Thyroid gland (tissue), 4 donors: ENCODE data around the gene NRG3. TPM values are rescaled to one million over a fixed set of nuclear protein-coding genes. Genes with fewer than 3 reads are reported as not detected.
"Not testable (repeated sequence)": the region's sequence is repeated elsewhere in the genome, so short reads cannot be mapped to it uniquely, and the experiment has no call there.

Experiments
- DNase-seq, 2 donors: peaks; one replicate each; pipeline ENCODE4 v3.0.0-alpha.2; 2019
- H3K27ac ChIP-seq, 3 donors: fragments of 200-600 bp; sonication (generic); 1 replicate in 2 of 3; 2 replicates in 1 of 3; pipeline ENCODE4 v1.5.1; 2016 to 2019; ENCODE audit warnings: mild to moderate bottlenecking in 1 of 3, moderate library complexity in 1 of 3
- H3K27me3 ChIP-seq: fragments of 200-600 bp; sonication (generic); one replicate; pipeline ENCODE4 v1.5.1; 2019
- H3K36me3 ChIP-seq, 2 donors: fragments of 200-600 bp; sonication (generic); one replicate each; pipeline ENCODE4 v1.5.1; 2016 to 2019
- H3K4me1 ChIP-seq, 2 donors: fragments of 200-600 bp; sonication (generic); one replicate each; pipeline ENCODE4 v1.5.1; 2017 to 2019
- H3K4me3 ChIP-seq, 3 donors: fragments of 200-600 bp; sonication (generic); replicated peaks in 1 of 3; 1 replicate in 2 of 3; 2 replicates in 1 of 3; pipeline ENCODE4 v1.5.1; 2016; ENCODE audit warnings: mild to moderate bottlenecking in 1 of 3
- H3K9me3 ChIP-seq: fragments of 200-600 bp; sonication (generic); one replicate; pipeline ENCODE4 v1.5.1; 2017
- POLR2A ChIP-seq, 2 donors: fragments of 450-650 bp; IDR thresholded peaks; one replicate each; pipeline ENCODE4 v1.6.1; 2017; ENCODE audit warnings: antibody characterized with exemption in 2 of 2, mild to moderate bottlenecking in 2 of 2, moderate library complexity in 1 of 2
- WGBS, 2 donors: methylation state at CpG; one replicate each; pipeline ENCODE4 v1.1.5; 2017; 5-methylcytosine and 5-hydroxymethylcytosine counted together
- intact Hi-C: fragments of 100-400 bp; cut with DNase I; formaldehyde crosslinking; loops from one replicate; pipeline ENCODE4 v1.15.1; 2023
- total RNA-seq, 4 donors: library from RNA; depleted of rRNA; stranded (reverse); fragments of >200 nt; gene quantifications; one replicate each; pipeline ENCODE4 v1.2.3, GENCODE V29; 2016
- TF ChIP-seq, protein P1 (sequence below), 6 experiments: fragments of 200-600 bp in 3 of 6; fragments of 450-650 bp in 3 of 6; sonication (generic) in 3 of 6; IDR thresholded peaks; one replicate each; pipeline ENCODE4 v1.5.1; 2016 to 2019; ENCODE audit warnings: antibody characterized with exemption in 6 of 6, mild to moderate bottlenecking in 2 of 6, inconsistent platforms in 1 of 6, moderate library complexity in 1 of 6

The NRG3 gene
- total RNA-seq, 4 donors from 2014 or later = 0.67 to 1.8 (median 1.3) TPM

DNA sequence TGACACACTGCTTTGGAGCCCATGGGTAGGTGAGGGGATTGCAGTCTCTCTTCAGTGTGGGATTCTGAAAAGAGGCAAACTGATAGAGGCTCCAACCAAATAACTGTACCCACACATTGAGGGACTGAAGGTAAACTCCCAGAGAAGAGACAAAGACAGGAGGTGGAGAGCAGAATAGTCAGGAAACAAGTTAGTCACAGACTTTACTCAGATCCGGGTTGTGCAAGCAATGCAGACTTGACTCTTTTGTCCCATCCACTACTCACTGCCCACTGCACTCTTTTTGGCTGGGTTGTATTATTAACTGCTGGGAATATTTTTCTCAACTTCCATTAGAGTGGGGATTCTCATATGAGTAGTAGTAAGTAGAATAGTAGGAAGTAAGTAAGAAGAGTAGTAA, 152.7 kb downstream of the NRG3 start:
- H3K4me3 ChIP-seq = no peak overlapping the region
- 78 to 93% methylated on average over 1 of the region's 1 CpG for WGBS, 2 donors
- intact Hi-C loops = no loop called here
- no peaks in the 10 kb centered on the region for H3K36me3 ChIP-seq
- TF ChIP-seq, protein P1, sequence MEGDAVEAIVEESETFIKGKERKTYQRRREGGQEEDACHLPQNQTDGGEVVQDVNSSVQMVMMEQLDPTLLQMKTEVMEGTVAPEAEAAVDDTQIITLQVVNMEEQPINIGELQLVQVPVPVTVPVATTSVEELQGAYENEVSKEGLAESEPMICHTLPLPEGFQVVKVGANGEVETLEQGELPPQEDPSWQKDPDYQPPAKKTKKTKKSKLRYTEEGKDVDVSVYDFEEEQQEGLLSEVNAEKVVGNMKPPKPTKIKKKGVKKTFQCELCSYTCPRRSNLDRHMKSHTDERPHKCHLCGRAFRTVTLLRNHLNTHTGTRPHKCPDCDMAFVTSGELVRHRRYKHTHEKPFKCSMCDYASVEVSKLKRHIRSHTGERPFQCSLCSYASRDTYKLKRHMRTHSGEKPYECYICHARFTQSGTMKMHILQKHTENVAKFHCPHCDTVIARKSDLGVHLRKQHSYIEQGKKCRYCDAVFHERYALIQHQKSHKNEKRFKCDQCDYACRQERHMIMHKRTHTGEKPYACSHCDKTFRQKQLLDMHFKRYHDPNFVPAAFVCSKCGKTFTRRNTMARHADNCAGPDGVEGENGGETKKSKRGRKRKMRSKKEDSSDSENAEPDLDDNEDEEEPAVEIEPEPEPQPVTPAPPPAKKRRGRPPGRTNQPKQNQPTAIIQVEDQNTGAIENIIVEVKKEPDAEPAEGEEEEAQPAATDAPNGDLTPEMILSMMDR (IDR thresholded peaks at IDR 0.05) = no peak
- TF ChIP-seq POLR2A (IDR thresholded peaks at IDR 0.05) = no peak
- H3K9me3 ChIP-seq = no peaks in the 10 kb centered on the region
- H3K27ac ChIP-seq = no peak overlapping the region
- H3K4me1 ChIP-seq = no peaks in the 10 kb centered on the region
- no peaks in the 10 kb centered on the region for H3K27me3 ChIP-seq
- DNase-seq = no peak

DNA sequence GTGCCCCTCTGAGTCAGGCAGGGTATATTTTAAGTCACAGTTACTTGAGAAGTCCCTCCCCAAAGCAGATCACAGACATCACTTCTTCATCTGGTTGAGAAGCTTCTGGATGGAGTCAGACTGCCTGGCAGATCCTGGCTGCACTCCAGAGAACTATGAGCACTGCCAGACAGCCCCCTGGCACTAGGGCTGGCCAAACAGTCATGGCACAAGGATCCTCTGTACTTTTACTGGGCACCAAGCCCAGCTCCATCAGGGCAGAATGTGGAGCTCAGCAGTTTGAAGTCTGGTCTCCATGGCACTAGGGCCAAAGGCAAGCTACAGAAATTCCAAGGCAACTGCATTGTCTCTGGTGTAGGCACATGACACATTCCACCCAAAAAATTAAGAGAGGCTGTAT, 162.1 kb downstream of the NRG3 start:
- no peak for TF ChIP-seq POLR2A (IDR thresholded peaks at IDR 0.05)
- Histone ChIP-seq H3K9me3 (no peaks in the 10 kb centered on the region), H3K4me3 (no peak overlapping the region), H3K4me1 (no peaks in the 10 kb centered on the region), H3K27me3 (no peaks in the 10 kb centered on the region), H3K27ac (no peak overlapping the region), H3K36me3 (no peaks in the 10 kb centered on the region)
- peak; percentile 29 to 58 for DNase-seq
- intact Hi-C loops = no loop called here

DNA sequence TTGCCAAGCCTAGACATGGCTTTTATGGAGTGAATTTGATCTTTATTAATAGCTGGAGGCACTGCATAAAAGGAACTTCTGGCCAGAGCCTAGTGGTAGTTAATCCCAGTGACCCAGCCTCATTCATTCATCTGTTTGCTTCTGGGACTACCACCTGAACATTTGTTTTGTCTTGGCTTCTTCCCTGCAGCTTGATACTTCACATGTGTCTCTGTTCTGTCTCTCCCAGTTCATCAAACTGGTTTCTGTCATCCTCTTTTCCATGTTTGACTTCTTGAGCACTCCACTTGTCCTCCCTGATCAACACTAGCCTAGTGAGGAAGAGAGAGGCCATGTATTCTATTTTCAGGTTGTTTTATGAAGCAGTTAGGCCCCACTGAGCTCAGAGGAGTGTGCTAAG, 163.6 kb downstream of the NRG3 start:
- TF ChIP-seq POLR2A (IDR thresholded peaks at IDR 0.05) = no peak
- TF ChIP-seq, protein P1 (IDR thresholded peaks at IDR 0.05) = no peak
- H3K4me1 ChIP-seq = no peaks in the 10 kb centered on the region
- no peaks in the 10 kb centered on the region for H3K9me3 ChIP-seq
- DNase-seq = no peak
- no peaks in the 10 kb centered on the region for H3K36me3 ChIP-seq
- no peak overlapping the region for H3K27ac ChIP-seq
- H3K27me3 ChIP-seq = no peaks in the 10 kb centered on the region
- intact Hi-C loops = no loop called here
- H3K4me3 ChIP-seq = no peak overlapping the region

DNA sequence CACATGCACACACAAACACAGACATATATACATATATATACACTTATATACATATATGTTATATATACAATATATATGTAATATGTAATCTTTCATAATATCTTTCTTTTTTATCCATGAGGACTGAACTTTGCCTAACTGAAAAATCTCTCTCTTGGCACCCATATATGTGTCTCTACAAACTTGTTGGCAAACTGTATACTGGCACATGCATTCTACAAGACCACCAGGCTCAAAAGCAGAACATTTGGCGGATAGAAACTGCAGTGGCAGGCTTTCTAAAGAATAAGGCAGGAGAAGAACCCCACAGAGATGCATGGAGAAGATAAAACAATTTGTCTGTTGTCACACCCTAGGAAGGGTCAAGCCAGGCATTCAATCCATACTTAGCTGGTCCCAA, 165.3 kb downstream of the NRG3 start:
- Histone ChIP-seq H3K4me1 (no peaks in the 10 kb centered on the region), H3K36me3 (no peaks in the 10 kb centered on the region), H3K27ac (no peak overlapping the region), H3K9me3 (no peaks in the 10 kb centered on the region), H3K4me3 (no peak overlapping the region), H3K27me3 (no peaks in the 10 kb centered on the region)
- 87 to 88% methylated on average over 1 of the region's 1 CpG for WGBS, 2 donors
- no peak for DNase-seq
- TF ChIP-seq POLR2A (IDR thresholded peaks at IDR 0.05) = no peak
- TF ChIP-seq, protein P1 (IDR thresholded peaks at IDR 0.05) = no peak
- intact Hi-C loops = no loop called here

DNA sequence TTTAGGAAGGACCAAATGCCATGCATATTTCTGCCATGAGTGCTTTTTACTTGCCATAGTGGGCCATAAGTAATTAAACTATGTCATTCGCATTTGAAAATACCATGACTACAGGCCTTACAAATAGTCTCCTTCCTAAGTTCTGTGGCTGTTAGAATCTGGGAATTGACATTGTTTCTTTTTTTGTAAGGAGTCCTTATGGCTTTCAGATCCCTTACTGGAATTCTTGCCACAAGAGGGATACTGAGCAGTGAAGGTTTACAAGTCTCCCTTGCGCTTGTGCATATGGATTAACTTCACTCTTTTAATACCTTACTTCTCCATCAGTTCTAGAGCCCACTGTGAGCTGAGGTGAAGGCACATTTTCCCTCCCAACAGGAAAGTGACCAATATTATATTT, 166.0 kb downstream of the NRG3 start:
- no peak overlapping the region for H3K27ac ChIP-seq
- no peaks in the 10 kb centered on the region for H3K9me3 ChIP-seq
- 89 to 99% methylated on average over 2 of the region's 2 CpGs for WGBS, 2 donors
- no peaks in the 10 kb centered on the region for H3K27me3 ChIP-seq
- no peak overlapping the region for H3K4me3 ChIP-seq
- no peak for DNase-seq
- H3K4me1 ChIP-seq = no peaks in the 10 kb centered on the region
- no peaks in the 10 kb centered on the region for H3K36me3 ChIP-seq
- TF ChIP-seq POLR2A (IDR thresholded peaks at IDR 0.05) = no peak
- TF ChIP-seq, protein P1 (IDR thresholded peaks at IDR 0.05) = no peak
- intact Hi-C loops = no loop called here

DNA sequence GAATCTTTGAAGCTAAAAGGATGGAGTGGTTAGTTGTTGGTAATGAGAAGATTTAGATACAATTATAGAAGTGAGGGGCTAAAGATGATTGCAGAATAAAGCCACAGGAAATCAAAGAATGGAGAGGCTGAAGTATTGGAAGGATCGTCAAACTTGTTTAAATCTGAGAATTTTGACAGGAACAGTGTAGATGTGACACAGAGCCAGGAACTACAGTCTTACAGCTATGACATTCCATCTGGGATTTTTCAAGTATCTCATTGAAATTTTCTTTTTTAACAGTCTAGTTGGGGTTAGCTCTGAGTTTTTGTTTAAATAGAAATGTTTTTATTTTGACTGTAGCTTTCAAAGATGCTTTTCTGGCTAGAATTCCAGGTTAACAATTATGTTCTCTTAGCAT, 181.4 kb downstream of the NRG3 start:
- TF ChIP-seq, protein P1 (IDR thresholded peaks at IDR 0.05) = no peak
- TF ChIP-seq POLR2A (IDR thresholded peaks at IDR 0.05) = no peak
- 37 to 86% methylated on average over 1 of the region's 1 CpG for WGBS, 2 donors
- intact Hi-C loops = no loop called here

DNA sequence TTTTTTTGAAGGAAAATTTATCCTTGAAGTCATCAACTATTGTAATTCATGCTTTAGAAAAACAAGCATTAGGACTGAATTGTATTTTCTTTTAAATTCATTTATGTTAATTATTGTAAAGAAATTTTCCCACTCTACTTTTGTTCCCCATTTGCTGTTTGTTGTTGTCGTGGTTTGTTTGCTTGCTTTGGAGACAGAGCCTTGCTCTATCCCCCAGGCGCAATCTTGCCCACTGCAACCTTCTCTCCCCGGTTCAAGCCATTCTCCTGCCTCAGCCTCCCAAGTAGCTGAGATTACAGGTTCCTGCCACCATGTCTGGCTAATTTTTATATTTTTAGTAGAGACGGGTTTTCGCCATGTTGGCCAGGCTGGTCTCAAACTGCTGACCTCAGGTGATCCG, 192.2 kb downstream of the NRG3 start:
- H3K9me3 ChIP-seq, intact Hi-C loops, H3K27me3 ChIP-seq, DNase-seq, H3K4me1 ChIP-seq, H3K27ac ChIP-seq, H3K4me3 ChIP-seq, H3K36me3 ChIP-seq: not testable (repeated sequence)
- WGBS, 2 donors = 88 to 92% methylated on average over 6 of the region's 6 CpGs

More for the DNA sequence above, 181.4 kb downstream of the NRG3 start:
- no peak for DNase-seq
- no peaks in the 10 kb centered on the region for H3K36me3 ChIP-seq
- no peaks in the 10 kb centered on the region for H3K27me3 ChIP-seq
- H3K27ac ChIP-seq = no peak overlapping the region
- H3K4me3 ChIP-seq = no peak overlapping the region
- H3K9me3 ChIP-seq = no peaks in the 10 kb centered on the region
- no peaks in the 10 kb centered on the region for H3K4me1 ChIP-seq
